Liver (tissue), 9 donors: Measurements from ENCODE around the gene DTNB. TPM values are rescaled to one million over a fixed set of nuclear protein-coding genes. Genes with fewer than 3 reads are reported as not detected.

Experiments used
- DNase-seq: peaks from one replicate; pipeline ENCODE4 v3.0.0-alpha.2; 2017; ENCODE audit warnings: low spot score
- H3K27ac ChIP-seq, 2 donors: one replicate each; pipeline ENCODE4 v1.7.0; 2013; ENCODE audit warnings: inconsistent platforms in 2 of 2, low read length in 2 of 2, control low read depth in 1 of 2, low read depth in 1 of 2, mild to moderate bottlenecking in 1 of 2
- H3K27me3 ChIP-seq, 4 donors: one replicate each; pipeline versions ENCODE4 v1.6.1 to v1.7.0; 2013; ENCODE audit warnings: low read length in 3 of 4, inconsistent platforms in 1 of 4, mild to moderate bottlenecking in 1 of 4, moderate library complexity in 1 of 4; ENCODE audit not compliant: control insufficient read depth in 4 of 4, insufficient read depth in 4 of 4
- H3K36me3 ChIP-seq, 4 donors: one replicate each; pipeline versions ENCODE4 v1.6.1 to v1.7.0; 2013; ENCODE audit warnings: low read length in 3 of 4, mild to moderate bottlenecking in 3 of 4, low read depth in 1 of 4, moderate library complexity in 1 of 4; ENCODE audit not compliant: control insufficient read depth in 4 of 4, insufficient read depth in 3 of 4
- H3K4me1 ChIP-seq, 4 donors: one replicate each; pipeline versions ENCODE4 v1.6.1 to v1.7.0; 2013; ENCODE audit warnings: low read length in 3 of 4, mild to moderate bottlenecking in 3 of 4, moderate library complexity in 1 of 4; ENCODE audit not compliant: control insufficient read depth in 4 of 4, insufficient read depth in 4 of 4
- H3K4me3 ChIP-seq, 3 donors: one replicate each; pipeline versions ENCODE4 v1.6.1 to v1.7.0; 2013; ENCODE audit warnings: low read length in 3 of 3, control low read depth in 1 of 3, low read depth in 1 of 3, mild to moderate bottlenecking in 1 of 3
- H3K9ac ChIP-seq, 2 donors: one replicate each; pipeline ENCODE4 v1.7.0; 2013; ENCODE audit warnings: low read length in 2 of 2, mild to moderate bottlenecking in 2 of 2, moderate library complexity in 2 of 2, control low read depth in 1 of 2, low read depth in 1 of 2
- H3K9me3 ChIP-seq, 4 donors: one replicate each; pipeline versions ENCODE4 v1.6.1 to v1.7.0; 2013; ENCODE audit warnings: low read length in 3 of 4; ENCODE audit not compliant: control insufficient read depth in 4 of 4
- CTCF ChIP-seq: fragments of 150-350 bp; IDR thresholded peaks from 2 replicates; pipeline ENCODE4 v1.5.1; 2017; ENCODE audit warnings: improper control_type of control experiment, low read depth, low read length; ENCODE audit not compliant: missing input control
- FOXA1 ChIP-seq: IDR thresholded peaks from 2 replicates; pipeline ENCODE4 v1.6.1; 2016; ENCODE audit warnings: antibody characterized with exemption
- FOXA2 ChIP-seq: IDR thresholded peaks from 2 replicates; pipeline ENCODE4 v1.6.1; 2016; ENCODE audit warnings: antibody characterized with exemption
- GABPA ChIP-seq, 2 donors: IDR thresholded peaks in 1 of 2; conservative IDR thresholded peaks in 1 of 2; 2 replicates each; pipeline ENCODE4 v1.6.1; 2016; ENCODE audit warnings: antibody characterized with exemption in 2 of 2, mild to moderate bottlenecking in 1 of 2, moderate library complexity in 1 of 2
- HNF4G ChIP-seq: IDR thresholded peaks from 2 replicates; pipeline ENCODE4 v1.6.1; 2016; ENCODE audit warnings: antibody characterized with exemption
- JUND ChIP-seq, 2 donors: IDR thresholded peaks; 2 replicates each; pipeline ENCODE4 v1.6.1; 2016; ENCODE audit warnings: antibody characterized with exemption in 2 of 2
- MAX ChIP-seq: IDR thresholded peaks from 2 replicates; pipeline ENCODE4 v1.6.1; 2016; ENCODE audit warnings: antibody characterized with exemption
- NR2F2 ChIP-seq: IDR thresholded peaks from 2 replicates; pipeline ENCODE4 v1.6.1; 2016; ENCODE audit warnings: antibody characterized with exemption
- RAD21 ChIP-seq, 2 donors: IDR thresholded peaks; 2 replicates each; pipeline ENCODE4 v1.6.1; 2016; ENCODE audit warnings: antibody characterized with exemption in 2 of 2, mild to moderate bottlenecking in 2 of 2
- REST ChIP-seq: IDR thresholded peaks from 2 replicates; pipeline ENCODE4 v1.6.1; 2016; ENCODE audit warnings: antibody characterized with exemption, mild to moderate bottlenecking
- RXRA ChIP-seq, 2 donors: IDR thresholded peaks; 2 replicates each; pipeline ENCODE4 v1.6.1; 2017 to 2018; ENCODE audit warnings: antibody characterized with exemption in 2 of 2, mild to moderate bottlenecking in 1 of 2
- SP1 ChIP-seq: IDR thresholded peaks from 2 replicates; pipeline ENCODE4 v1.6.1; 2018; ENCODE audit warnings: antibody characterized with exemption, mild to moderate bottlenecking
- TAF1 ChIP-seq: conservative IDR thresholded peaks from 2 replicates; pipeline ENCODE4 v1.6.1; 2016; ENCODE audit warnings: antibody characterized with exemption, mild to moderate bottlenecking
- YY1 ChIP-seq: IDR thresholded peaks from 2 replicates; pipeline ENCODE4 v1.6.1; 2016; ENCODE audit warnings: antibody characterized with exemption, mild to moderate bottlenecking
- ZBTB33 ChIP-seq: IDR thresholded peaks from 2 replicates; pipeline ENCODE4 v1.6.1; 2016; ENCODE audit warnings: antibody characterized with exemption
- WGBS: extraction: QIAGEN DNeasy Blood & Tissue Kit; methylation state at CpG from one replicate; pipeline ENCODE4 v1.1.7; 2013; 5-methylcytosine and 5-hydroxymethylcytosine counted together
- polyA plus RNA-seq, 2 donors: library from polyadenylated mRNA; stranded (reverse) in 1 of 2; unstranded in 1 of 2; fragments of 200-250 nt in 1 of 2; fragments of >200 nt in 1 of 2; fragmentation: Nextera tagmentation in 1 of 2; extraction: Ambion mirVana in 1 of 2; gene quantifications; one replicate each; pipeline versions ENCODE4 v1.2.1 to v1.2.3, GENCODE V29; 2013 to 2015
- total RNA-seq, 2 donors: library from RNA; depleted of rRNA; stranded (reverse); fragments of >200 nt; gene quantifications; one replicate each; pipeline ENCODE4 v1.2.3, GENCODE V29; 2014
- donor health status: healthy.
- donor health status: healthy.
- donor health status: healthy.
- donor health status: healthy.
- donor health status: healthy.

The DTNB gene
- total and polyA plus RNA-seq, 4 donors: 3.3 to 10.5 (median 6.4) TPM

GRCh38 chr2:25375371-25375988 lies 297.9 kb downstream of the DTNB start:
- Histone ChIP-seq H3K9me3 (no peaks in the 10 kb centered on the region), H3K4me1 (peaks cover 0 to 19% (median 9%) of the 10 kb centered on the region in 4 donors), H3K27ac (no peak overlapping the region), H3K9ac (no peak overlapping the region), H3K4me3 (no peak overlapping the region), H3K27me3 (no peaks in the 10 kb centered on the region), H3K36me3 (no peaks in the 10 kb centered on the region)
- no peak for DNase-seq
- 91% methylated on average over 17 of the region's 17 CpGs for WGBS
- TF ChIP-seq RAD21 (IDR thresholded peaks at IDR 0.05) (no peak), NR2F2 (no peak), ZBTB33 (no peak), RXRA (IDR thresholded peaks at IDR 0.05) (no peak), YY1 (no peak), FOXA1 (no peak), MAX (no peak), HNF4G (no peak), JUND (IDR thresholded peaks at IDR 0.05) (no peak), REST (no peak), GABPA (IDR thresholded peaks at IDR 0.05 in 1 of 2, conservative IDR thresholded peaks at IDR 0.05 in 1 of 2) (no peak)

- Histone ChIP-seq H3K36me3 (no peaks in the 10 kb centered on the region), H3K27me3 (no peaks in the 10 kb centered on the region), H3K4me1 (peaks cover 0 to 19% (median 9%) of the 10 kb centered on the region in 4 donors), H3K4me3 (no peak overlapping the region), H3K9ac (no peak overlapping the region), H3K27ac (no peak overlapping the region), H3K9me3 (no peaks in the 10 kb centered on the region)
- no peak for DNase-seq
- over 99% methylated on average over 5 of the region's 5 CpGs for WGBS
- TF ChIP-seq SP1 (no peak), TAF1 (no peak), RXRA (IDR thresholded peaks at IDR 0.05) (no peak), FOXA2 (no peak), CTCF (no peak), HNF4G (no peak), REST (no peak), NR2F2 (no peak), RAD21 (IDR thresholded peaks at IDR 0.05) (no peak), ZBTB33 (no peak)
Measured at GRCh38 chr2:25374827-25375226, 298.6 kb downstream of the DTNB start.
